Measurements from ENCODE around the gene DNAI4. TPM values are rescaled to one million over a fixed set of nuclear protein-coding genes. Genes with fewer than 3 reads are reported as not detected.
"Not testable (repeated sequence)": the region's sequence is repeated elsewhere in the genome, so short reads cannot be mapped to it uniquely, and the experiment has no call there.

The DNAI4 gene
- total RNA-seq, 1 experiment from 2014 or later, result 5.9 TPM

DNA sequence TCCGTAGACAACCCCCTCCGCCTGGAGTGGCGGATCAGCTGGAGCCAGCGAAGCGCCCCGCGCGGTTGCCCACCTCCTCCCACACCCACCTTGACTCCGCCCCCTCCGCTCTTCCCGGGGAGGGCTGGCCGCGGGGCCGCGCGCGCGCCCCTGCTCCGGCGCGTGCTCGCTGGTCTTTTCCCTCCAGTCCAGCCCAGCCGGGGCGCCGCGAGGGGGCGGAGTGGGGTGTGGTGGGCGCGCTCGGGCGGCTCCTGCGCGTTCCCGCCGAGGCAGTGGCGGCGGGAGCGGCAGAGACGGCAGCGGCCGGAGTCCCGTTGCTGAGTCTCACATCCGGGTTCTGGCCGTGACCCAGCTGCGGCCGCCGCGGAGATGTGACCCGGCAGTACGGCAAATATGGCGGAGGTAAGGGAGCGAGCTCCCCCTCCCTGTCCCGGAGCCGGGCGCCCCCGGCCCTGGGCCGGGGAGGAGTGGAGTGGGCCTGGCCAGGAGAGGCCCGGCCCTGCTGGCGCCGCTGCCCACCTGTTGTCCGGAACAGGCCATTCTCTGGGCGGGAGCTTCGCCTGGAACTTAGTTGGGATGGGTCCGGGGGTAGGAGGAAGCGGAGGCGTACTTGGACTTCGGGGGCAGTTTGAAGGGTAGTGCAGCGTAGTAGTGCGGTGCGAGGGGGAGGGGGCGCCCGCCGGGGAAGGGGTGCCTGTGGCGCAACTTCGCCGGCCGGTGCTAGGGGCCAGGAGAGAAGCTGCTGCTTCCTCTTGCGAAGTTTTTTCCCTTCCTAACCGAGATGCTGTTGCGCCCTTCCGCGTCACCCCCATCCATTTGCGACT is 5.6 kb upstream of the DNAI4 start:
- peak; percentile 93 for DNase-seq (ENCODE audit: low read depth)

DNA sequence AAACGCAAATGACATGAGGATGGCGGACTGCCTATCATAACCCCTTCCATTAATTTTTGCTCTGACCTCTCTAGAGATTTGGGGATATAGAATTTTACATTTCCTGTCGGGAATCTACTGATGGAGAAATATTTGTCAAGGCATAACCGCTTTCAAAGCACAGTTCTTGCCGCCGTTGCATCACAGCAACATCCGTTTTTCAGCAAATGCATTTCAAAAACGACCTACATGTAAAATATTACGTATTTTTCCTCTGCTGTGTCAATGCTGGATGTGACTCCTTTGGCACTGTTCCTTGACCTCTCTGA is 5.0 kb upstream of the DNAI4 start:
- DNase-seq (ENCODE audit: low read depth), result no peak

GRCh38 chr1:66929146-66929688 is 4.6 kb upstream of the DNAI4 start:
- peak; percentile 16 for DNase-seq (ENCODE audit: low read depth)

DNA sequence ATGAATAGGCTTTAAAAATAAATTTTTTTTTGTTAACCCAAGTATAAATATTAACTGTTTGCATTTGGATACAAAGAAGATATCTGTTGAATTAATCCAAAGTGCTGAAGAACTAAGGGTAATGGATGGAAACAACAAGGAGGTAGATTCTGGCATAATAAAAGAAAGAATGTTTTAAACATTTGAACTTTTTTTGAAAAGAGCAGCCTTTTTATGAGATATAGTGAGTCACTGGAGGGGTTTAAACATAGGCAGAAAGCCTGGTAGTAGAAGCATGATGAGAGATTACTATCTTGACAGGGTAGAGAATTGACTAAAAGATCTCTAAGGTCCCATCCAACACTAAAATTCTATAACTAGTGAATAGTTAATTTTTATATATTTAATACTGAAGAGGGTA is 2.9 kb upstream of the DNAI4 start:
- DNase-seq (ENCODE audit: low read depth), result peak; percentile 42

GRCh38 chr1:66925944-66926343 is 1.3 kb upstream of the DNAI4 start:
- DNase-seq (ENCODE audit: low read depth), result no peak

- DNase-seq (ENCODE audit: low read depth), result no peak
These were observed 878 bp upstream of the DNAI4 start for GRCh38 chr1:66925558-66925910.

DNA sequence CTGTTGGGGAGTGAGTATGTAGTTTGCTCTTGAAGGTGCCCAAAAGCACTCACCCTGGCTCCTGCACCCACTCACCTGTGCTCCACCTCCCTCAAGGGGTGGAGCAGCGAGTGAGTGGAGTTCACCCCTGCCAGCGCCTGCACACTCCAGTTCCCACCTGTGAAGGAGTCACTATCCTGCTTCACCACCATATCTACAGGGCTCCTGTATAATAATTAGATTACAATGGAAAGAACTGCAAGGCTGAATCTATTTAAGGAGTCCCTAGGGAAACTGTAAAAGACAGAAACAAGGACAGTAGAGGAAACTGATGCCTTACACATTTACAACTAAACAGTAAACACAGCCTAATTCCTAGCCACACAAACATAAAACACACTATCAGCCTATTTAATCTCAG is 4.1 kb downstream of the DNAI4 start:
- DNase-seq (ENCODE audit: low read depth), result no peak

GRCh38 chr1:66919828-66920227 is 4.8 kb downstream of the DNAI4 start:
- DNase-seq (ENCODE audit: low read depth), result no peak

DNA sequence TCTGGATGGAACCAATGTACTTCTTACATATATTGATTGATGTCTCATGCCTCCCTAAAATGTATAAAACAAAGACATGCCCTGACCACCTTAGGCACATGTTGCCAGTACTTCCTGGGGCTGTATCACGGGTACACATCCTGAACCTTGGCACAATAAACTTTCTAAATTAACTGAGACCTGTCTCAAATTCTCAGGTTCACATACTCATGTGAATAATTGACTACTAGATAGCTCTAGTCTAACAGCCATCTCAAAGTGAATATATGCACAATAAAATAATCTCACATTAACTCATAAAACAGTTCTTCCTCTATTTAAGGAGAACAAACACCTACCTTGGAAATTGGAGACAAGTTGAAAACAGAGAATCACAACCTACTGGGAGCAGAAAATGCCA is 5.6 kb downstream of the DNAI4 start:
- DNase-seq (ENCODE audit: low read depth), result no peak

GRCh38 chr1:66917476-66917875 is 7.2 kb downstream of the DNAI4 start:
- no peak for DNase-seq (ENCODE audit: low read depth)

GRCh38 chr1:66916320-66916719 is 8.3 kb downstream of the DNAI4 start:
- no peak for DNase-seq (ENCODE audit: low read depth)

DNA sequence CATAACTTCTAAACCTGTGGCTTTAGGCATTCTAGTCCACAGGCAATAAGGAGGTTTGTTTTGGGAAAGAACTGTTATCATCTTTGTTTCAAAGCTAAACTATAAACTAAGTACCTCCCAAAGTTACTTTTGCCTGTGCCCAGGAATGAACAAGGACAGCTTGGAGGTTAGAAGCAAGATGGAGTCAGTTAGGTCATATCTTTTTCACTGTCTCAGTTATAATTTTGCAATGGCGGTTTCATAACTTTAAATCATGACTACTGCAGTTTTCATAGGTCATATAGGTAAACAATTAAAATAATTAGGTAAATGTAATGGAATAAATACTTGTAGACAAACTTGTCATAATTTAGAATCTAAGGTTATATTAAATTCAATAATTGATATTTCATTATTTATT is 9.5 kb downstream of the DNAI4 start:
- DNase-seq (ENCODE audit: low read depth), result not testable (repeated sequence)

DNA sequence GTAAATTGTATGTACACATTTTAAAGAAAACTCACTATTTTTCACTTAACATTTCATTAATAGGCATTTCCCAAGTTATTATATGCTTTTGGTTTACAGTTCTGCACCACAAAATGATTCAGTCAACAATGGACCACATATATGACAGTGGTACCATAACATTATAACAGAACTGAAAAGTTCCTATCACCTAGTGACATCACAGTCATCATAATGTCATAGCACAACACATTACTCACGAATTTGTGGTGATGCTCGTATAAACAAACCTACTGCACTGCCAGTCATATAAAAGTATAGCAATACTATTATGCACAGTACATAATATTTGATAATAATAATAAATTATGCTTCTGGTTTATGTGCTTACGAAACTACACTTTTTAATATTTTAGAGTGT is 30.9 kb downstream of the DNAI4 start:
- peak; percentile 26 for DNase-seq (ENCODE audit: low read depth)

DNA sequence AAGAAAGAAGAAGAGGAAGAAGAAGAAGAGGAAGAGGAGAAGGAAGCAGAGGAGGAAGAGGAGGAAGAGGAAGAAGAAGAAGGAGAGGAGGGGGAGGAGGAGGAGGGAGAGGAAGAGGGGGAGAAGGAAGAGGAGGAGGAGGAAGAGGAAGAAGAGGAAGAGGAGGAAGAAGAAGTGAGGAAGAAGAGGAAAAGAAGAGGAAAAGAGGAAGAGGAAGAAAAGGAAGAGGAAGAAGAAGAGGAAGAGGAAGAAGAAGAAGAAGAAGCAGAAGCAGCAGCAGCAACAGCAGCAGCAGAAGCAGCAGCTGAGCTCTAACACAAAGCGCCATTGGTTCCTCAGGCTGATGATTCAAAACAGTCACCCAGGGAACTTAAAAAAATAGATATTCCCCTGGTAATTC is 34.0 kb downstream of the DNAI4 start:
- no peak for DNase-seq (ENCODE audit: low read depth)

DNA sequence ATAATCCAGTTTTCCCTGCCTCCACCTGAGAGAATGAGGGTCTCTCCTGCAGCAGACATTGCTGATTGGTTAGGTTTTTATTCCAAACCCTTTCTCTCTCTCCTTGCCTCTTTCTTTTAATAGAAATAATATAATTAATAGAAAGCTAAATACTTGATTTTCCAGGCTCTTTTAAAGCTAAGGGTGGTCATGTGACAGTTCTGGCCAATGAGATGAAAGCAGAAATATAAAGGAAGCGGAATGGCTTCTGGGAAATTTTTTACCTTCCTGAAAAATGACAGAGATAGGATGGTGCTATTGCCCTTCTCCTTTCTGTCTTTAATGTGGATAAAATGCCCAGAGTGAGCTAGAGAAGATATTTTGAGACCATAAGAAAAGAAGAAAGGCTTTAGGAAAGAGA is 35.6 kb downstream of the DNAI4 start:
- DNase-seq (ENCODE audit: low read depth), result no peak

- DNase-seq (ENCODE audit: low read depth), result no peak
These were observed 48.0 kb downstream of the DNAI4 start for GRCh38 chr1:66876664-66877063.

GRCh38 chr1:66873111-66873510 is 51.5 kb downstream of the DNAI4 start:
- DNase-seq (ENCODE audit: low read depth), result no peak

DNA sequence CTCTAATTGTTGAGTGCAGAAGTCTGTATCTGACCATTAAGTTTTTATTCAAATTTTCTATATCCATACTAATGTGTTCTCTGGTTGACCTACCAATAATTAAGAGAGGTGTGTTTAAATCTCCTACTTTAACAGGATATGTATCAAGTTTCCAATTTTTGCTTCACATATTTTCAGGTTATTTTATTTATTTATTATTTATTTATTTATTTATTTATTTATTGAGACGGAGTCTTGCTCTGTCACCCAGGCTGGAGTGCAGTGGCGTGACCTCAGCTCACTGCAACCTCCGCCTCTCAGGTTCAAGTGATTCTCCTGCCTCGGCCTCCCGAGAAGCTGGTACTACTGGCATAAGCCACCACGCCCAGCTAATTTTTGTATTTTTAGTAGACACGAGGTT is 52.6 kb downstream of the DNAI4 start:
- DNase-seq (ENCODE audit: low read depth), result not testable (repeated sequence)

DNA sequence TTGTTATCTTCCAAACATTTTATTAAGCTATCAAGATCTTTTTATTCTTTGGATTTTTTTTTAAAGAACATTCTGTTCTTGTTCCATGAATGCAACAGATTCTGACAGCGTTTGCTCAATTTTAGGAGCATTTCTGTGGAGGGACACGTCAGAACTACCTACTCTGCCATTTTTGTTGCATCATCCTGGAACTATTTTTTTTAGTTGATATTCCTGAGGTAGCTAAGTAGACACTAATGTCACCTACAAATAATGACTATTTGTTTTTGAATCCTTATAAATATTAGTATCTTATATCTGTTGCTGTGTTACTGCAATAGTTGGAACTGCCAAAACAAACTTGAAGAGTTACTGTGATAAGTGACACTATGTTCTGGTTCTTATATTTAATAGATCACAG is 57.2 kb downstream of the DNAI4 start:
- no peak for DNase-seq (ENCODE audit: low read depth)

- DNase-seq (ENCODE audit: low read depth), result no peak
These were observed 64.1 kb downstream of the DNAI4 start for GRCh38 chr1:66860529-66860928.

DNA sequence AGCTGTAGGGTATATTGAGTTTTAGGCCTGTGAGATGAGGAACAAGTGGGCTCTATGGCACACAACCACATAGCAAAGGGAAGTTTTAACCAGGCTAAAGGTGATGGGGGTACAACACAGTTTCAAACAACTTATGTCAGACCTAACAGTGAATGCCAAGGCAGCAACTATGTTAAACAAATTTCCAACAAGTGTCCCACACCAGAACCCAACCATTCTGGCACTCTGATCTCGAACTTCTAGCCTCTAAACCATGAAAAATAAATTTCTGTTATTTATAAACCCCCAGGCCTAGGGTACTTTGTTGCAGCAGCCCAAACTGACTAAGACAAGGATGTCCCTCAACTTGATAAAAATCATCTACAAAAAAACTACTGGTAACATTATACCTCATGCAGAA is 71.3 kb downstream of the DNAI4 start:
- DNase-seq (ENCODE audit: low read depth), result no peak

- peak; percentile 18 for DNase-seq (ENCODE audit: low read depth)
These were observed 71.8 kb downstream of the DNAI4 start for GRCh38 chr1:66852870-66853269.

- no peak for DNase-seq (ENCODE audit: low read depth)
These were observed 73.7 kb downstream of the DNAI4 start for GRCh38 chr1:66850989-66851388.

DNA sequence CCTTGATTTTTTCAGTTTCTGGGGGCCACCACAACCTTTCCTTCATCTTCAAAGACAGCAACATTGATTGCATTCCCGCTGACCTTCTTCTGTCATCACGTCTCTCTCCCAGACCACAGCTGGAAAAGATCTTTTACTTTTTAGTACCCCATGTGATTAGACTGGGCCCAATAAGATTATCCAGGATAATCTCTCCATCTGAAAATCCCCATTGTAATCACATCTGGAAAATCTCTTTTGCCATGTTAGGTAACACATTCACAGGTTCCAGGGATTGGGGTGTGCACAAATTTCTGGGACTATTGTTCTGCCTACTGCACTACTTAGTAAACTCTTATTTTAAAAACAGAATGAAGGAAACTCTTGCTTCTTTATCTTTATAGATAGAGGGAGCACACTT is 76.5 kb downstream of the DNAI4 start:
- DNase-seq (ENCODE audit: low read depth), result no peak

All from M059J (cell line).